Fibroblast of lung (primary cell): Measurements from ENCODE around the gene ZGRF1.

Experiments
- EZH2 ChIP-seq: IDR thresholded peaks from 2 replicates; pipeline ENCODE4 v1.5.1; 2012; ENCODE audit warnings: low read length, control low read depth, mild to moderate bottlenecking; ENCODE audit errors: missing control alignments
- TF ChIP-seq, protein P1 (sequence below), 2 donors: IDR thresholded peaks in 1 of 2; conservative IDR thresholded peaks in 1 of 2; 1 replicate in 1 of 2; 2 replicates in 1 of 2; pipeline ENCODE4 v1.5.1; 2011 to 2012; ENCODE audit warnings: low read length in 2 of 2, control low read depth in 1 of 2, inconsistent platforms in 1 of 2, low read depth in 1 of 2, mild to moderate bottlenecking in 1 of 2

DNA sequence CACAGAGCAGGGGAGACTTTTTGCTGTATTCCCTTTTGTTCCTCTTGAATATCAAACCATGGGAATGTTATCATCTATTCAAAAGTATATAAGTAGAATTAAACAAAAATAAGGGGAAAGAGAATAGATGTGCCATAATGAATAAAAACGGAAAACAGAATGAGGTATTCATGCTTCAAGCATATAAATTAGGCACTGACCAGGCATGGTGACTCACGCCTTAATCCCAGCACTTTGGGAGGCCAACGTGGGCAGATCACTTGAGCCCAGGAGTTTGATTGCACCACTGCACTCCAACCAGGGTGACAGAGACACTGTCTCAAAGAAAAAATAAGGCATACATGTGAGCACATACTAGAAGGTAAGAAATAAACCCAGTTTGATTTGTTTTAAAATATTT is 104.4 kb downstream of the ZGRF1 start:
- TF ChIP-seq, protein P1, sequence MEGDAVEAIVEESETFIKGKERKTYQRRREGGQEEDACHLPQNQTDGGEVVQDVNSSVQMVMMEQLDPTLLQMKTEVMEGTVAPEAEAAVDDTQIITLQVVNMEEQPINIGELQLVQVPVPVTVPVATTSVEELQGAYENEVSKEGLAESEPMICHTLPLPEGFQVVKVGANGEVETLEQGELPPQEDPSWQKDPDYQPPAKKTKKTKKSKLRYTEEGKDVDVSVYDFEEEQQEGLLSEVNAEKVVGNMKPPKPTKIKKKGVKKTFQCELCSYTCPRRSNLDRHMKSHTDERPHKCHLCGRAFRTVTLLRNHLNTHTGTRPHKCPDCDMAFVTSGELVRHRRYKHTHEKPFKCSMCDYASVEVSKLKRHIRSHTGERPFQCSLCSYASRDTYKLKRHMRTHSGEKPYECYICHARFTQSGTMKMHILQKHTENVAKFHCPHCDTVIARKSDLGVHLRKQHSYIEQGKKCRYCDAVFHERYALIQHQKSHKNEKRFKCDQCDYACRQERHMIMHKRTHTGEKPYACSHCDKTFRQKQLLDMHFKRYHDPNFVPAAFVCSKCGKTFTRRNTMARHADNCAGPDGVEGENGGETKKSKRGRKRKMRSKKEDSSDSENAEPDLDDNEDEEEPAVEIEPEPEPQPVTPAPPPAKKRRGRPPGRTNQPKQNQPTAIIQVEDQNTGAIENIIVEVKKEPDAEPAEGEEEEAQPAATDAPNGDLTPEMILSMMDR (conservative IDR thresholded peaks at IDR 0.05 in 1 of 2, IDR thresholded peaks at IDR 0.05 in 1 of 2; ENCODE audit: low read depth in 1 of 2, low read length in 2 of 2), result no peak
- TF ChIP-seq EZH2, result no peak
